Lower leg skin (tissue), 4 donors: ENCODE data around the gene OXSR1. TPM values are rescaled to one million over a fixed set of nuclear protein-coding genes. Genes with fewer than 3 reads are reported as not detected.

ENCODE experiments used
- DNase-seq, 2 donors: peaks; one replicate each; pipeline ENCODE4 v3.0.0-alpha.2; 2019; ENCODE audit warnings: low spot score in 2 of 2
- H3K4me3 ChIP-seq: fragments of 200-600 bp; sonication (generic); 2 replicates; pipeline ENCODE4 v1.5.1; 2017; ENCODE audit warnings: mild to moderate bottlenecking, low read depth; ENCODE audit not compliant: poor library complexity, severe bottlenecking
- CTCF ChIP-seq, 3 donors: fragments of 450-650 bp; IDR thresholded peaks; one replicate each; pipeline ENCODE4 v1.5.1; 2016; ENCODE audit warnings: antibody characterized with exemption in 3 of 3, mild to moderate bottlenecking in 3 of 3, moderate library complexity in 2 of 3
- POLR2A ChIP-seq, 2 donors: fragments of 450-650 bp; IDR thresholded peaks; one replicate each; pipeline ENCODE4 v1.6.1; 2016 to 2017; ENCODE audit warnings: antibody characterized with exemption in 2 of 2, mild to moderate bottlenecking in 1 of 2, moderate library complexity in 1 of 2
- WGBS, 2 donors: methylation state at CpG; one replicate each; pipeline ENCODE4 v1.1.5; 2018; 5-methylcytosine and 5-hydroxymethylcytosine counted together
- intact Hi-C: fragments of 100-400 bp; cut with DNase I; formaldehyde crosslinking; loops from one replicate; pipeline ENCODE4 v1.15.0; 2023; ENCODE audit warnings: low total_unique reads
- total RNA-seq, 4 donors: library from RNA; depleted of rRNA; stranded (reverse); fragments of >200 nt; gene quantifications; one replicate each; pipeline ENCODE4 v1.1.0, GENCODE V29; 2016

Gene OXSR1
- total RNA-seq, 4 donors from 2014 or later, result 23.4 to 36.1 (median 31.6) TPM

GRCh38 chr3:38167591-38167990 lies 2.3 kb downstream of the OXSR1 start:
- no peak for DNase-seq
- H3K4me3 ChIP-seq, result no peak overlapping the region
- WGBS, 2 donors, result 86 to 87% methylated on average over 4 of the region's 4 CpGs
- no peak for TF ChIP-seq CTCF (IDR thresholded peaks at IDR 0.05)
- TF ChIP-seq POLR2A (IDR thresholded peaks at IDR 0.05), result no peak
- intact Hi-C loops, result loop anchor here (2.0 kb wide), 1 partner anchor 49 kb away; no protein-coding TSS in a partner anchor

DNA sequence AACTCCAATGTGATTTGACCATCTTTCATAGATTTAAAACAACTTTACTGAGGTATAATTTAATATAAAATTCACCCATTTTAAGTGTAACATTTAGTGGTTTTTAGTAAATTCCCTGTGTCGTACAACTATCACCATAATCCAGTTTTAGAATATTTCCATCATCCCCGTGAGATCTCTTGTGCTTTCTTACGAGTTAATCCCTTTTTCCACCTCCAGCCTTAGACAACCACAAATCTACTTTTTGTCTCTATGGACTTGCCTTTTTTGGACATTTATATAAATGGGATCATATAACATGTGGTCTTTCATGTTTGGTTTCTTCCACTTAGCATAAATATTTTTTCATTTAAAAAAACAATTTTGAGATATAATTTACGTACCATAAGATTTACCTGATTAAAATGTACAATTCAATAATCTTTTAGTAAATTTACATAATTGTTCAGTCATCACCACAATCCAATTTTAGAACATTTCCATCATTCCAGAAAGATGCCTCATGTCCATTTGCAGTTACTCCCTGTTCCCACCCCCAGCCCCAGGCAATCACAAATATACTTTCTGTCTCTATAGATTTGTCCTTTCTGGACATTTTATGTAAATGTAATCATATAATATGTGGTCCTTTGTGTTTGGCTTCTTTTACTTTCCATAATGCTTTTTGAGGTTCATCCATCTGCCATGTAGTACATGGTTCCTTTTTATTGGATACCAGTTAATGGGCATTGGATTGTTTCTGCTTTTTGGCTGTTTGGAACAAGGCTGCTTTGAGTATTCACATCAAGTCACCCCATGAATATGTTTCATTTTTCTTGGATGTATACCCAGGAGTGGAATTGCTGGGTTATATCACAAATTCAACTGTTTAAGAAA lies 3.1 kb downstream of the OXSR1 start:
- intact Hi-C loops, result no loop called here
- no peak for DNase-seq
- TF ChIP-seq POLR2A (IDR thresholded peaks at IDR 0.05), result no peak
- no peak for TF ChIP-seq CTCF (IDR thresholded peaks at IDR 0.05)
- no peak overlapping the region for H3K4me3 ChIP-seq
- WGBS, 2 donors, result 85 to 86% methylated on average over 4 of the region's 4 CpGs

DNA sequence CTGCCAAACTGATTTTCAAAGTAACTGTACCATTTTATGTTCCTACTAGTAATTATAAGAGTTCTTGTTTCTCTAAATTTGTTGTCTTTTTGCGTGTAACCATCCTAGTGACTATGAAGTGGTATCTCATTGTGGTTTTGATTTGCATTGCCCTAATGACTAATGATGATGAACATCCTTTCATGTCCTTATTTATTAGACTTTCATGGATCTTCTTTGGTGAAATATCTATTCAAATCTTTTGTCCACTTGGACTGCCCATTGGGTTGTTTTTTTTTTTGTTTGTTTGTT lies 3.6 kb downstream of the OXSR1 start:
- H3K4me3 ChIP-seq, result no peak overlapping the region
- intact Hi-C loops, result no loop called here
- 56 to 63% methylated on average over 1 of the region's 1 CpG for WGBS, 2 donors
- TF ChIP-seq CTCF (IDR thresholded peaks at IDR 0.05) (no peak), POLR2A (IDR thresholded peaks at IDR 0.05) (no peak)
- DNase-seq, result no peak

DNA sequence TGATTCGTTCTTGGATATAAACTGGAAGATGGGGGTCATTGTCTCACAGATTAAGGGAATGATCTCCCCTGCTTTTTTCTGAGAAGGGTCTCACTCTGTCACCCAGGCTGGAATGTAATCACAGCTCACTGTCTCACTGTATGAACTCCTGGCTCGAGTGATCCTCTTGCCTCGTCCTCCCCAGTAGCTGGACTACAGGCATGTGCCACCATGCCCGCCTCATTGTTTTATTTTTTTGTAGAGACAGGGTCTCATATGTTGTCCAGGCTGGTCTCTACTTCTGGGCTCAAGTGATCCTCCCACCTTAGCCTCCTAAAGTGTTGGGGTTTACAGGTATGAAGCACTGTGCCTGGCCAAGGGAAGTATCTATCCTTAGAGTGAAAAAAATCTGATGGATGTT lies 5.4 kb downstream of the OXSR1 start:
- DNase-seq, result no peak
- no peak overlapping the region for H3K4me3 ChIP-seq
- intact Hi-C loops, result no loop called here
- WGBS, 2 donors, result 86 to 88% methylated on average over 4 of the region's 4 CpGs
- no peak for TF ChIP-seq POLR2A (IDR thresholded peaks at IDR 0.05)
- no peak for TF ChIP-seq CTCF (IDR thresholded peaks at IDR 0.05)

GRCh38 chr3:38171622-38172021 lies 6.3 kb downstream of the OXSR1 start:
- intact Hi-C loops, result no loop called here
- WGBS, 2 donors, result 85 to 91% methylated on average over 2 of the region's 2 CpGs
- H3K4me3 ChIP-seq, result no peak overlapping the region
- DNase-seq, result no peak
- no peak for TF ChIP-seq POLR2A (IDR thresholded peaks at IDR 0.05)
- no peak for TF ChIP-seq CTCF (IDR thresholded peaks at IDR 0.05)
